Spleen (tissue), 11 donors: ENCODE measurements around the gene SERBP1. TPM values are rescaled to one million over a fixed set of nuclear protein-coding genes. Genes with fewer than 3 reads are reported as not detected.

Experiments used
- DNase-seq: peaks from one replicate; pipeline ENCODE4 v3.0.0-alpha.2; 2020
- H3K27ac ChIP-seq, 8 donors: fragments of 200-600 bp; sonication (generic) in 7 of 8; 1 replicate in 4 of 8; 2 replicates in 4 of 8; pipeline versions ENCODE4 v1.5.0 to v1.8.0; 2016 to 2021; ENCODE audit warnings: inconsistent platforms in 4 of 8, mild to moderate bottlenecking in 4 of 8, moderate library complexity in 1 of 8
- H3K27me3 ChIP-seq, 7 donors: fragments of 200-600 bp; sonication (generic) in 6 of 7; replicated peaks in 1 of 7; 1 replicate in 4 of 7; 2 replicates in 3 of 7; pipeline versions ENCODE4 v1.5.0 to v1.8.0; 2016 to 2021; ENCODE audit warnings: inconsistent platforms in 3 of 7, mild to moderate bottlenecking in 1 of 7
- H3K36me3 ChIP-seq, 6 donors: fragments of 200-600 bp; sonication (generic) in 5 of 6; 1 replicate in 4 of 6; 2 replicates in 2 of 6; pipeline versions ENCODE4 v1.5.0 to v1.8.0; 2016 to 2021; ENCODE audit warnings: inconsistent platforms in 2 of 6
- H3K4me1 ChIP-seq, 6 donors: fragments of 200-600 bp; sonication (generic) in 5 of 6; 1 replicate in 3 of 6; 2 replicates in 3 of 6; pipeline versions ENCODE4 v1.5.0 to v1.8.0; 2016 to 2021; ENCODE audit warnings: inconsistent platforms in 3 of 6
- H3K4me3 ChIP-seq, 8 donors: fragments of 200-600 bp; sonication (generic) in 7 of 8; 1 replicate in 4 of 8; 2 replicates in 4 of 8; pipeline versions ENCODE4 v1.5.0 to v1.8.0; 2016 to 2021; ENCODE audit warnings: inconsistent platforms in 4 of 8, mild to moderate bottlenecking in 4 of 8, moderate library complexity in 2 of 8
- H3K9me3 ChIP-seq, 8 donors: fragments of 200-600 bp; sonication (generic) in 7 of 8; 1 replicate in 4 of 8; 2 replicates in 4 of 8; pipeline versions ENCODE4 v1.5.0 to v1.8.0; 2016 to 2021; ENCODE audit warnings: inconsistent platforms in 4 of 8
- CTCF ChIP-seq, 11 experiments: fragments of 200-600 bp in 7 of 11; fragments of 450-650 bp in 4 of 11; sonication (generic) in 4 of 11; IDR thresholded peaks in 8 of 11; conservative IDR thresholded peaks in 3 of 11; 1 replicate in 7 of 11; 2 replicates in 4 of 11; pipeline versions ENCODE4 v1.4.0 to v1.8.0; 2016 to 2021; ENCODE audit warnings: antibody characterized with exemption in 11 of 11, inconsistent platforms in 4 of 11, mild to moderate bottlenecking in 1 of 11
- POLR2A ChIP-seq, 3 donors: fragments of 450-650 bp; IDR thresholded peaks; one replicate each; pipeline ENCODE4 v1.5.1; 2017; ENCODE audit warnings: antibody characterized with exemption in 3 of 3, mild to moderate bottlenecking in 1 of 3
- POLR2AphosphoS5 ChIP-seq, 3 donors: sonication (generic); formaldehyde crosslinking; IDR thresholded peaks; one replicate each; pipeline ENCODE4 v1.5.1; 2017; ENCODE audit warnings: antibody characterized with exemption in 3 of 3
- WGBS, 5 donors: extraction: QIAGEN DNeasy Blood & Tissue Kit in 3 of 5; methylation state at CpG; one replicate each; pipeline versions ENCODE4 v1.1.5 to v1.1.7; 2013 to 2018; 5-methylcytosine and 5-hydroxymethylcytosine counted together
- intact Hi-C: fragments of 100-400 bp; cut with DNase I; formaldehyde crosslinking; loops from one replicate; pipeline ENCODE4 v1.15.0; 2023; ENCODE audit warnings: low total_unique reads
- polyA plus RNA-seq, 3 donors: library from polyadenylated mRNA; stranded (reverse); fragments of 200-250 nt; gene quantifications; one replicate each; pipeline ENCODE4 v1.2.1, GENCODE V29; 2013
- total RNA-seq, 7 donors: library from RNA; depleted of rRNA in 3 of 7; stranded (reverse); fragments of >200 nt in 3 of 7; fragmentation: NEBNext Ultra II Directional in 4 of 7; extraction: Animal tissue kit (Norgen Biotek cat#: 25700) in 4 of 7; gene quantifications; one replicate each; pipeline versions ENCODE4 v1.1.0 to v1.2.1, GENCODE V29; 2016 to 2021
- donor health status: healthy with polysubstance abuse.
- donor health status: DM: no; HTN: no; CAD: no; lungs with moderate emphysema.
- donor health status: DM: no; HTN: no; CAD: no.
- donor health status: Bipolar disorder and iron deficiency.
- donor health status: healthy.
- donor health status: DM: no; HTN: no; CAD: no.
- donor health status: DM: yes; HTN: yes; CAD: no.

The SERBP1 gene
- total and polyA plus RNA-seq, 10 donors, result 82.9 to 200 (median 124) TPM

- no peak for DNase-seq
- 64 to 96% (median 87%) methylated on average over 2 of the region's 2 CpGs for WGBS, 5 donors
- intact Hi-C loops, result no loop called here
- TF ChIP-seq POLR2A (IDR thresholded peaks at IDR 0.05), result no peak
- H3K4me3 ChIP-seq, result no peak overlapping the region
- no peak overlapping the region for H3K27ac ChIP-seq
- no peaks in the 10 kb centered on the region for H3K36me3 ChIP-seq
- peaks cover 0 to 27% (median 10%) of the 10 kb centered on the region in 6 donors for H3K4me1 ChIP-seq
- H3K9me3 ChIP-seq, result no peaks in the 10 kb centered on the region
- peaks cover 0 to 8% (median 0%) of the 10 kb centered on the region in 7 donors for H3K27me3 ChIP-seq
Measured at GRCh38 chr1:67437961-67438360, 7.8 kb upstream of the SERBP1 start.

GRCh38 chr1:67436511-67437055, 6.4 kb upstream of the SERBP1 start:
- no peaks in the 10 kb centered on the region for H3K9me3 ChIP-seq
- intact Hi-C loops, result no loop called here
- WGBS, 5 donors, result 78 to 93% (median 89%) methylated on average over 4 of the region's 4 CpGs
- no peaks in the 10 kb centered on the region for H3K36me3 ChIP-seq
- TF ChIP-seq POLR2AphosphoS5 (IDR thresholded peaks at IDR 0.05) (no peak), POLR2A (IDR thresholded peaks at IDR 0.05) (no peak), CTCF (IDR thresholded peaks at IDR 0.05 in 8 of 11, conservative IDR thresholded peaks at IDR 0.05 in 3 of 11) (no peak)
- peaks cover 2 to 31% (median 14%) of the 10 kb centered on the region in 6 donors for H3K4me1 ChIP-seq
- DNase-seq, result no peak
- no peak overlapping the region for H3K27ac ChIP-seq
- H3K4me3 ChIP-seq, result no peak overlapping the region
- H3K27me3 ChIP-seq, result no peaks in the 10 kb centered on the region

- WGBS, 5 donors, result 40 to 54% (median 51%) methylated on average over 2 of the region's 2 CpGs
- TF ChIP-seq CTCF (IDR thresholded peaks at IDR 0.05 in 8 of 11, conservative IDR thresholded peaks at IDR 0.05 in 3 of 11) (no peak), POLR2A (IDR thresholded peaks at IDR 0.05) (no peak), POLR2AphosphoS5 (IDR thresholded peaks at IDR 0.05) (no peak)
- intact Hi-C loops, result no loop called here
- no peaks in the 10 kb centered on the region for H3K36me3 ChIP-seq
- H3K4me3 ChIP-seq, result no peak overlapping the region
- H3K9me3 ChIP-seq, result no peaks in the 10 kb centered on the region
- H3K27ac ChIP-seq, result no peak overlapping the region
- peaks cover 0 to 27% (median 17%) of the 10 kb centered on the region in 6 donors for H3K4me1 ChIP-seq
- no peak for DNase-seq
- H3K27me3 ChIP-seq, result no peaks in the 10 kb centered on the region
Measured at GRCh38 chr1:67434491-67434890, 4.3 kb upstream of the SERBP1 start.

- intact Hi-C loops, result no loop called here
- 43 to 64% (median 46%) methylated on average over 2 of the region's 2 CpGs for WGBS, 5 donors
- DNase-seq, result no peak
Measured at GRCh38 chr1:67433837-67434236, 3.6 kb upstream of the SERBP1 start.

More at GRCh38 chr1:67433837-67434236, 3.6 kb upstream of the SERBP1 start:
- Histone ChIP-seq H3K4me1 (peaks cover 0 to 34% (median 19%) of the 10 kb centered on the region in 6 donors), H3K36me3 (no peaks in the 10 kb centered on the region), H3K27ac (no peak overlapping the region), H3K4me3 (no peak overlapping the region), H3K27me3 (no peaks in the 10 kb centered on the region), H3K9me3 (no peaks in the 10 kb centered on the region)
- TF ChIP-seq POLR2AphosphoS5 (IDR thresholded peaks at IDR 0.05) (no peak), POLR2A (IDR thresholded peaks at IDR 0.05) (no peak), CTCF (IDR thresholded peaks at IDR 0.05 in 8 of 11, conservative IDR thresholded peaks at IDR 0.05 in 3 of 11) (no peak)
